Uterus (tissue), 4 donors: ENCODE measurements around the gene LNX2. TPM values are rescaled to one million over a fixed set of nuclear protein-coding genes. Genes with fewer than 3 reads are reported as not detected.

Experiments used
- DNase-seq, 2 donors: peaks; one replicate each; pipeline ENCODE4 v3.0.0-alpha.2; 2019 to 2020
- H3K27ac ChIP-seq, 2 donors: fragments of 200-600 bp; sonication (generic); 1 replicate in 1 of 2; 2 replicates in 1 of 2; pipeline ENCODE4 v1.5.1; 2016 to 2018
- H3K27me3 ChIP-seq, 2 donors: fragments of 200-600 bp; sonication (generic); one replicate each; pipeline ENCODE4 v1.5.1; 2018 to 2019; ENCODE audit warnings: control low read depth in 1 of 2
- H3K36me3 ChIP-seq, 2 donors: fragments of 200-600 bp; sonication (generic); one replicate each; pipeline ENCODE4 v1.5.1; 2019; ENCODE audit warnings: control low read depth in 1 of 2
- H3K4me1 ChIP-seq, 2 donors: fragments of 200-600 bp; sonication (generic); one replicate each; pipeline ENCODE4 v1.5.1; 2018 to 2019; ENCODE audit warnings: control low read depth in 1 of 2
- H3K4me3 ChIP-seq, 2 donors: fragments of 200-600 bp; sonication (generic); 1 replicate in 1 of 2; 2 replicates in 1 of 2; pipeline ENCODE4 v1.5.1; 2018 to 2019; ENCODE audit warnings: mild to moderate bottlenecking in 1 of 2
- H3K9me3 ChIP-seq, 2 donors: fragments of 200-600 bp; sonication (generic); one replicate each; pipeline ENCODE4 v1.5.1; 2019; ENCODE audit warnings: control low read depth in 1 of 2
- CTCF ChIP-seq, 4 experiments: fragments of 200-600 bp in 2 of 4; fragments of 450-650 bp in 2 of 4; sonication (generic) in 2 of 4; IDR thresholded peaks; one replicate each; pipeline ENCODE4 v1.5.1; 2016 to 2019; ENCODE audit warnings: antibody characterized with exemption in 4 of 4, mild to moderate bottlenecking in 2 of 4, moderate library complexity in 1 of 4
- POLR2A ChIP-seq, 2 donors: fragments of 450-650 bp; IDR thresholded peaks; one replicate each; pipeline ENCODE4 v1.6.1; 2016; ENCODE audit warnings: antibody characterized with exemption in 2 of 2, mild to moderate bottlenecking in 1 of 2, moderate library complexity in 1 of 2
- intact Hi-C: fragments of 100-400 bp; cut with DNase I; formaldehyde crosslinking; loops from one replicate; pipeline ENCODE4 v1.15.1; 2023; ENCODE audit warnings: low total_unique reads
- total RNA-seq, 4 donors: library from RNA; depleted of rRNA in 3 of 4; stranded (reverse); fragments of >200 nt in 3 of 4; gene quantifications; one replicate each; pipeline versions ENCODE4 v1.1.0 to v1.2.4, GENCODE V29; 2014 to 2023
- donor health status: DM: yes; HTN: yes; CAD: no.

The LNX2 gene
- total RNA-seq, 4 donors from 2014 or later, result 1.5 to 13.2 (median 8.2) TPM

- TF ChIP-seq CTCF (IDR thresholded peaks at IDR 0.05) (no peak), POLR2A (IDR thresholded peaks at IDR 0.05) (no peak)
- intact Hi-C loops, result no loop called here
- Histone ChIP-seq H3K27me3 (no peaks in the 10 kb centered on the region), H3K27ac (no peak overlapping the region), H3K4me3 (no peak overlapping the region), H3K4me1 (peaks cover 0 to 7% of the 10 kb centered on the region in 2 donors), H3K9me3 (no peaks in the 10 kb centered on the region), H3K36me3 (no peaks in the 10 kb centered on the region)
- DNase-seq, result no peak
Measured at GRCh38 chr13:27634791-27635190, 14.5 kb upstream of the LNX2 start.

GRCh38 chr13:27634231-27634630 lies 13.9 kb upstream of the LNX2 start:
- TF ChIP-seq POLR2A (IDR thresholded peaks at IDR 0.05) (no peak), CTCF (IDR thresholded peaks at IDR 0.05) (no peak)
- Histone ChIP-seq H3K9me3 (no peaks in the 10 kb centered on the region), H3K4me1 (peaks cover 0 to 3% of the 10 kb centered on the region in 2 donors), H3K4me3 (no peak overlapping the region), H3K27me3 (no peaks in the 10 kb centered on the region), H3K36me3 (no peaks in the 10 kb centered on the region), H3K27ac (no peak overlapping the region)
- intact Hi-C loops, result no loop called here
- no peak for DNase-seq

GRCh38 chr13:27632648-27633047 lies 12.3 kb upstream of the LNX2 start:
- H3K4me3 ChIP-seq, result no peak overlapping the region
- no peaks in the 10 kb centered on the region for H3K36me3 ChIP-seq
- no peaks in the 10 kb centered on the region for H3K4me1 ChIP-seq
- no peak for TF ChIP-seq POLR2A (IDR thresholded peaks at IDR 0.05)
- TF ChIP-seq CTCF (IDR thresholded peaks at IDR 0.05), result no peak
- H3K9me3 ChIP-seq, result no peaks in the 10 kb centered on the region
- intact Hi-C loops, result no loop called here
- no peaks in the 10 kb centered on the region for H3K27me3 ChIP-seq
- H3K27ac ChIP-seq, result no peak overlapping the region
- no peak for DNase-seq

GRCh38 chr13:27632214-27632613 lies 11.9 kb upstream of the LNX2 start:
- intact Hi-C loops, result no loop called here
- no peak for DNase-seq
- H3K9me3 ChIP-seq, result no peaks in the 10 kb centered on the region
- no peaks in the 10 kb centered on the region for H3K27me3 ChIP-seq
- no peak overlapping the region for H3K4me3 ChIP-seq
- H3K36me3 ChIP-seq, result no peaks in the 10 kb centered on the region
- no peak overlapping the region for H3K27ac ChIP-seq
- H3K4me1 ChIP-seq, result no peaks in the 10 kb centered on the region
- TF ChIP-seq POLR2A (IDR thresholded peaks at IDR 0.05) (no peak), CTCF (IDR thresholded peaks at IDR 0.05) (no peak)

GRCh38 chr13:27631665-27632064 lies 11.3 kb upstream of the LNX2 start:
- DNase-seq, result no peak
- Histone ChIP-seq H3K4me1 (no peaks in the 10 kb centered on the region), H3K36me3 (no peaks in the 10 kb centered on the region), H3K9me3 (no peaks in the 10 kb centered on the region), H3K27me3 (no peaks in the 10 kb centered on the region), H3K27ac (no peak overlapping the region), H3K4me3 (no peak overlapping the region)
- no peak for TF ChIP-seq CTCF (IDR thresholded peaks at IDR 0.05)
- TF ChIP-seq POLR2A (IDR thresholded peaks at IDR 0.05), result no peak
- intact Hi-C loops, result no loop called here
